Breast epithelium (tissue), 3 donors: ENCODE data around the gene PLCB4.

Source experiments
- CTCF ChIP-seq, 3 donors: fragments of 450-650 bp; IDR thresholded peaks; one replicate each; pipeline ENCODE4 v1.5.1; 2016 to 2017; ENCODE audit warnings: antibody characterized with exemption in 3 of 3, mild to moderate bottlenecking in 3 of 3, moderate library complexity in 3 of 3
- POLR2A ChIP-seq: fragments of 450-650 bp; IDR thresholded peaks from one replicate; pipeline ENCODE4 v1.6.1; 2016; ENCODE audit warnings: antibody characterized with exemption, mild to moderate bottlenecking, moderate library complexity

- TF ChIP-seq CTCF (IDR thresholded peaks at IDR 0.05) (no peak), POLR2A (no peak)
Measured at GRCh38 chr20:9467995-9468394, 399.1 kb downstream of the PLCB4 start.
